GM19463 (cell line): ENCODE measurements around the gene BRAP.
"Not testable (repeated sequence)": the region's sequence is repeated elsewhere in the genome, so short reads cannot be mapped to it uniquely, and the experiment has no call there.

Source experiments
- ATAC-seq: cut with Tn5 transposase; IDR thresholded peaks from one replicate; pipeline ENCODE4 v1.9.1; 2021; ENCODE audit warnings: mild to moderate bottlenecking, moderate library complexity; ENCODE audit not compliant: unreplicated experiment

BRAP gene

GRCh38 chr12:111684485-111685198 lies 1.1 kb downstream of the BRAP start:
- not testable (repeated sequence) for ATAC-seq

GRCh38 chr12:111677186-111677585 lies 8.6 kb downstream of the BRAP start:
- ATAC-seq: no peak

GRCh38 chr12:111673503-111673902 lies 12.3 kb downstream of the BRAP start:
- ATAC-seq: no peak

DNA sequence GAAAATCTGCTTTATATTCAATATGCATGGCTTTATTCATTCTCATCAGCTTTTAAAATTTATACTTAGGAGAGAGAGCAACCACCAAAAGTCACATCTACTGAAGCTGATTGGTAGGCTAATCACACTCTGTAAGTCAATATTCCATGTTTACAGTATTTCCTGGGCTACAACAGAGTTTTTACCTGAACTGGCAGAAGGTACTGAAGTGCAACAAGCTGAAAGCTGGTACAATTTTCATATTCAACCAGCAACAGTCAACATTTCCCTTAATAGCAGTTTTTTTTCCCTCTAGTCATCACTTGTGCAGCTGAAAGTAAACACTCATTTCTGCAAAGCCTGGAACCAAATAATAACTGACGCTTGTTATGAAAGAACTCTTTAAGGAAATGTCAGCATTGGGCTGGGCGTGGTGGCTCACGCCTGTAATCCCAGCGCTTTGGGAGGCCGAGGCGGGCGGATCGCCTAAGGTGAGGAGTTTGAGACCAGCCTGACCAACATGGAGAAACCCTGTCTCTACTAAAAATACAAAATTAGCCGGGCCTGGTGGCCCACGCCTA lies 12.9 kb downstream of the BRAP start:
- ATAC-seq: no peak

GRCh38 chr12:111664961-111665865 lies 20.5 kb downstream of the BRAP start:
- ATAC-seq: no peak

GRCh38 chr12:111664499-111664898 lies 21.3 kb downstream of the BRAP start:
- no peak for ATAC-seq

GRCh38 chr12:111656016-111656415 lies 29.7 kb downstream of the BRAP start:
- ATAC-seq: no peak

DNA sequence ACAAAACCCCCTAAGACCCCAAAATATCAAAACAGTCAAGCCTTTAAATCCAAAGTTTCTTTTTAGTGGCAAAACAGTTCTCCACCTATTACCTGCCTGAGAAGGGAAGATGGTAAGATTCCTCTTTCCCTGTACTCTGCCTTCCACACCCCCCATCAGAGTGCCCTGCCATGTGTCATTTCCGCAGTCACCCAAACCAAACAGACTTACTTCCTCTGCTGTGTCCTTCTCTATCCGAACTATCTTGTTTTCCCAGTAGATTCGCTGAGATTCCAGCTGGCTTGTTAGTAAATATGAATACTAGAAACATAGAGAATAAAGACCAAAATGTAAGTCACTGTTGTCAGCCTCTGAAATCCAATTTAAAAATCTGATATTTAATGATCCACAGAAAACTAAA lies 30.4 kb downstream of the BRAP start:
- ATAC-seq: no peak

GRCh38 chr12:111653596-111653995 lies 32.2 kb downstream of the BRAP start:
- ATAC-seq: no peak

- ATAC-seq: not testable (repeated sequence)
Measured at GRCh38 chr12:111652530-111652929, 33.2 kb downstream of the BRAP start.

DNA sequence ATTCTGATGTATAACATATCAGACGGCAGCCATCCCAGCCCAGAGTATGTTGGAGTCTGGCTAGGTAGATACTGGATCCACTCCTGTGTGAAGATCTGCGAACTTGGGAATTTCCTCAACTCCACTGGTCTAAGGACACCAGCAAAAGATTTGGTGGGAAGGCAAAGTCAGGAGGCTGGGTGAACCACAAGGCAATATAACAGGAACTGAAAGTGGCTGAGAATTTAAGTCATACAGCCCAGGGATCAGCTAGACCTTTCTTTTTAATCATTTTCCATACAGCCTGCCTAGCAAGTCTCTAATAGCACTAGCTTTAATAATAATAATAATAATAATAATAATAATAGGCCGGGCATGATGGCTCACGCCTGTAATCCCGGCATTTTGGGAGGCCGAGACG lies 34.8 kb downstream of the BRAP start:
- no peak for ATAC-seq

GRCh38 chr12:111645433-111645832 lies 40.3 kb downstream of the BRAP start:
- ATAC-seq: no peak

- ATAC-seq: no peak
Measured at GRCh38 chr12:111643427-111643826, 42.3 kb downstream of the BRAP start.

- no peak for ATAC-seq
Measured at GRCh38 chr12:111642681-111643426, 42.9 kb downstream of the BRAP start.

GRCh38 chr12:111640506-111640905 lies 45.2 kb downstream of the BRAP start:
- ATAC-seq: no peak

GRCh38 chr12:111638556-111638955 lies 47.2 kb downstream of the BRAP start:
- ATAC-seq: no peak

- no peak for ATAC-seq
Measured at GRCh38 chr12:111636209-111636945, 49.4 kb downstream of the BRAP start.

DNA sequence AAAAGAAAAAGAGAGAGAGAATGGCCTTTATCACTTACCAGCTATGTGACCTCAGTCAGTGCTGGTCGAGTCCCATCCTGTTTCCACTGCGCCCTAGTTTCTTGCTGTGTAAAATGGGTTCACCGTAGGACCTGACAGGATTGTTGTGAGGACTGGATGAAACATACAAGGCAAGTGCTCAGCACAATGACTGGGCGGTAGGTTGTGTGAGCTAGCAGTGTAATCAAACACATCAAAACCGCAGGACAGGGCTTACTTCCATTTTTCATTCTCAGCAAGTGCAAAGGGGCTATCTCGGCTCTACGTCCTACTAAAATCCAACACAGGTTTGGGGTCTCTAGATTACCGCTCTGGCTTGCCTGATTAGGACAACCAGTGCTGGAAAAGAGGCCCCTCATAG lies 50.2 kb downstream of the BRAP start:
- no peak for ATAC-seq

- ATAC-seq: no peak
Measured at GRCh38 chr12:111628505-111629260, 57.1 kb downstream of the BRAP start.

DNA sequence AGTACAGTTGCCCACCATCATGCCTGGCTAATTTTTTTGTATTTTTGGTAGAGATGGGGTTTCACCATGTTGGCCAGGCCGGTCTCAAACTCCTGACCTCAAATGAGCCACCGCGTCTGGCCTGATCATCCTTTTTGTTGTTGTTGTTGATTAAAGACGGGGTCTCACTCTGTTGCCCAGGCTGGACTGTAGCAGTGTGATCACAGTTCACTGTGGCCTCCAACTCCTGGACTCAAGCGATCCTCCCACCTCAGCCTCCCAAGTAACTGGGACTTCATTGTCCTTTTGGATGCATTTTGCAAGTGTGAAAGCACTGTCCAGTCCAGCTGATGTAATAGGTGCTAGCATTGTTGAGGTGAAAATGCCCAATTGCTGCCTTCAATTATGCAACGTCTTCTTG lies 59.5 kb downstream of the BRAP start:
- ATAC-seq: no peak
